Activated naive CD8-positive, alpha-beta T cell treated with anti-CD3 and anti-CD28 coated beads, Interleukin-2, amount 10 ng/mL, durations not matched to agents 7 days and 5 days (primary cell): ENCODE results near the gene ZNF286A. TPM values are rescaled to one million over a fixed set of nuclear protein-coding genes. Genes with fewer than 3 reads are reported as not detected.
"Not testable (repeated sequence)": the region's sequence is repeated elsewhere in the genome, so short reads cannot be mapped to it uniquely, and the experiment has no call there.

Source experiments
- ATAC-seq: fragments of 150-1000 bp; cut with Tn5 transposase; one replicate; pipeline ENCODE4 v1.10.0; 2021; ENCODE audit warnings: low read depth, moderate library complexity
- POLR2A ChIA-PET: fragments of 350-600 bp; sonication (Branson Sonifier 250); formaldehyde crosslinking; loops from one replicate; lab custom pipeline; 2021; ENCODE audit warnings: antibody characterized with exemption; lab: Charles Lee
- DNase-seq: peaks from one replicate; pipeline ENCODE4 v3.0.0; 2021
- H3K27ac Mint-ChIP-seq: one replicate; pipeline ENCODE4 v1.8.0; 2022; ENCODE audit warnings: mild to moderate bottlenecking, mixed read lengths
- H3K27me3 Mint-ChIP-seq: one replicate; pipeline ENCODE4 v1.8.0; 2022; ENCODE audit warnings: mild to moderate bottlenecking, moderate library complexity, mixed read lengths
- H3K36me3 Mint-ChIP-seq: one replicate; pipeline ENCODE4 v1.8.0; 2021; ENCODE audit warnings: mild to moderate bottlenecking, mixed read lengths
- H3K4me1 Mint-ChIP-seq: one replicate; pipeline ENCODE4 v1.8.0; 2021; ENCODE audit warnings: mixed read lengths
- H3K4me3 Mint-ChIP-seq: one replicate; pipeline ENCODE4 v1.8.0; 2022; ENCODE audit warnings: mild to moderate bottlenecking, moderate library complexity, mixed read lengths
- H3K9me3 Mint-ChIP-seq: one replicate; pipeline ENCODE4 v1.8.0; 2021; ENCODE audit warnings: mixed read lengths
- total RNA-seq, 2 experiments: library from RNA; stranded (reverse); gene quantifications; one replicate each; pipeline ENCODE4 v1.2.3, GENCODE V29; 2021

The ZNF286A gene
- 10 to 100 TPM; 26.5 to 29.9 TPM for total RNA-seq

DNA sequence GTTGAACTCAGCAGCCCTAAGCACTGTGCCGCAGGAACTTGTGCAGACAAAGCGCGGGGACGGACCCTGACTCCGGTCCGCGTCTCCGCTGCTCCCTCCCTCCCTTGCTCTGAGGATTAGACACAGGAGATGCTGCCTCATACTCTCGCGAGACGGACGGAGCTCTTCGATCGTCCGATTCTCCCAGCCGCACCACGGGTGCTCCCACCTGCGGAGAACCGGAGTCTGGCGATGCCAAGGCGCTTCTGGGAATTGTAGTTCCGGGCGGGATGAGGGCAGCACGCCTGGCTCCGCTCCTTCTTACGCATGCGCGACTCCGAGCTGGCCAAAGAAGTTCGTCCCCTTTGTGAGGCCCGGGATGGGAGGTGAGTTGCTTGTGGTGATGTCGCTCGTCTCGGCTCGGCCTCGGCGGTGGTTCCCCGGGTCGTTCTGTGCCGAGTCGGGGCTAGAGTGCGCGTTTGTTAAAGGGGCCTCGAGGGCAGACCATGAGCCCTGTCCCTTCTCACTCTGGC, at the start of gene ZNF286A:
ZNF286A (plus strand) TSS at position 340 of the 512 bp plus-strand sequence. CDS start 578 bp downstream, outside the sequence.
- ATAC-seq (peak; percentile 98), DNase-seq (peak; percentile 89)
- H3K27me3 Mint-ChIP-seq, H3K4me1 Mint-ChIP-seq, H3K9me3 Mint-ChIP-seq, POLR2A ChIA-PET: not testable (repeated sequence)
- Mint-ChIP-seq H3K36me3 (peaks cover 22% of the 10 kb centered on the region), H3K4me3 (peak within 1 kb of the TSS; percentile 80), H3K27ac (peak within 1 kb of the TSS; percentile 80)

DNA sequence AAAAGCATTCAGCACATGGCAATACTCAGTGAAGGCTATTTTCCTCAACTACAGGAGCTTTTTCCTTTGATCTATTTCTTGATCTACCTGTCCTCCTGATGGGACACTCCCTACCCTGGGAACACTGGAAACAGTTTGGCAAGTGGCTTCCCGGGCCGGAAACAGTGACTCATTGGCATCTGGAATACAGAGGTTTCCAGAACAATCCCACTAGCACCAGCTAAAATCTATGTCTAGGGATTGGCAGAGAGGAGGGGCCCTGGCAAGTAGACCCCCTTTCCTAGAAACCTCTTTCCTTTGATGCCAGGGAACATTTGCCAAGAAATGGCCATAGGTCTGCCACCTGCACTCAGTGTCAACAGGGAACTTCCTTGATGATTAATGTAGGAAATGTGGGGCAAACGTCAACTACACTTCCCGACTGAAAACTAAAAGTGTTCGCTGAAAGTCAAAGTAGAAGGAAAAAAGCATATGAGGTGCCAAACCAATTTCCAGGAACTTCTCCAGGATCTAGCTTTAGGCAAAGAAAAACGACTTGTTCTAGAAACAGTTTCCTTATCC, 49.6 kb upstream of the ZNF286A start:
- Mint-ChIP-seq H3K4me1 (peaks cover 9% of the 10 kb centered on the region), H3K9me3 (no peaks in the 10 kb centered on the region), H3K36me3 (peaks cover 2% of the 10 kb centered on the region), H3K4me3 (no peak overlapping the region), H3K27me3 (no peaks in the 10 kb centered on the region), H3K27ac (no peak overlapping the region)
- ATAC-seq (no peak), DNase-seq (no peak)
- POLR2A ChIA-PET = no interaction called here

DNA sequence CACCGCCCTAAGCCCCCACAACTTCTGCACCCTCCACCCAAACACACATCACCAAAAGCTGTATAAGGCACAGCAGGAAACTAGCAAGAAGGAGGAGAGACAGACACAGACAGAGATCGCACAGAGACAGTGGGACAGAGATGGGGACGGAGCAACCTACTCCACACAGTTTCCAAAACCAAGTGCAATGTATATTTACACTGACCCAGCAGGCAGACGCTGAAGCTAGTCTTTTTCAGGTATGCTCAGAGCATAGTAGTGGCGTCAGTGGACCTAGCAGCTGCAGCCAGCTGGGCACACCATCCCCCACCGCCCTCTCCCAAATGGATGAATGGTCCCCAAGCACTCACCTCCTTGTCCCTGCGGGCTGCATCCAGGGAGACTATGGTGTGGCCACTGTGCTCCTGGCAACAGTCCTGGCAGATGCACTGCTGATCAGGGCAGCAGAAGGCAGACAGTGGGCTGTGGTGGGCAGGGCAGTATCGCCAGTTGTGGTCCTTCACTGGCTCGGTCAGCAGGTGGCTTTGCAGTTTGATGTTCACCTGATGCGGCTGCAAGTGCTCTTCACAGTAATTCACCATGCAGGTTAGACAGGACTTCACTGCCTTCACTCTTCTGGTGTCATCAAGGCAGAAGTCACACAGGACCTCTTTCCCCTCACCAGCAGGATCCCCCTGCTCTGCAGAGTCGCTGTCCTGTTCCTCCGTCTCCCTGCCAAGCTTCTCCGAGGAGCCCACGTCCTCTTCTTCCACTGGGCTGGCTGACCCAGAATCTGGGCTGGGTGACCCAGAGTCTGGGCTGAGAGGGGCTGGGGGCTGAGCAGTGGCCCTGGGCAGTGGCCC, 48.6 kb upstream of the ZNF286A start:
- Mint-ChIP-seq H3K4me1 (peaks cover 9% of the 10 kb centered on the region), H3K27ac (peak overlapping the region; percentile 65), H3K36me3 (no peaks in the 10 kb centered on the region), H3K4me3 (peak overlapping the region; percentile 58), H3K27me3 (no peaks in the 10 kb centered on the region), H3K9me3 (no peaks in the 10 kb centered on the region)
- POLR2A ChIA-PET = interaction anchor here (1.2 kb wide), 1 partner anchor 348 kb away, joined by 4 read pairs; the partner anchor contains the start of genes TTC19 and ZSWIM7
- ATAC-seq = no peak
- DNase-seq = no peak

DNA sequence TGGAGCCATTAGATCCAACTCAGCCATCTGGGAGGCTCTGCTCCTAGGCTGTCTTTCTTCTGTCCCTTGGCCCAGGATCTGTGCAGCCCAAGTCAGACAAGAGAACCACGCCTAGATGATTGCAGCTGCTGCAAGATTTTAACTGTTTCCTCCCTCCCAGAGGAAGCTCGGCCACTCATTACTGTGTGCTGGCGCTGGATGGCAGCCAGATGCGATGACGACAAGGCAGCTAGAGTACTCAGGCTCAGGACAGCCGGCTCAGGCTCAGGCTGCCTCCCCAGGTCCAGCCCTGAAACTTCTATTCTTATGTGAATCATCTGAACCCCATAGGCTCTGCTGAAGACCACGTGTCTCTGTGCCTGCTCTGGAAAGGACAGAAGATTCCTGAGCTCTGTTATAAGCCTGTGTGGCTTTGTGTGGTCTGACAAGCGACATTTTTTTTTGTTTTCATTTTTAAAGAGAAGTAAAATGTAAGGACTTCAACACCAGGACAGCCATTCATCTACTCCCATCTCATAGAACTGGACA, 47.9 kb upstream of the ZNF286A start:
- DNase-seq (peak; percentile 43), ATAC-seq (peak; percentile 92)
- H3K27me3 Mint-ChIP-seq = no peaks in the 10 kb centered on the region
- POLR2A ChIA-PET = interaction anchor here (1.2 kb wide), 1 partner anchor 348 kb away, joined by 4 read pairs; the partner anchor contains the start of genes TTC19 and ZSWIM7
- H3K4me3 Mint-ChIP-seq = peak overlapping the region; percentile 58
- peaks cover 9% of the 10 kb centered on the region for H3K4me1 Mint-ChIP-seq
- H3K36me3 Mint-ChIP-seq = peaks cover 5% of the 10 kb centered on the region
- no peaks in the 10 kb centered on the region for H3K9me3 Mint-ChIP-seq
- peak overlapping the region; percentile 65 for H3K27ac Mint-ChIP-seq

DNA sequence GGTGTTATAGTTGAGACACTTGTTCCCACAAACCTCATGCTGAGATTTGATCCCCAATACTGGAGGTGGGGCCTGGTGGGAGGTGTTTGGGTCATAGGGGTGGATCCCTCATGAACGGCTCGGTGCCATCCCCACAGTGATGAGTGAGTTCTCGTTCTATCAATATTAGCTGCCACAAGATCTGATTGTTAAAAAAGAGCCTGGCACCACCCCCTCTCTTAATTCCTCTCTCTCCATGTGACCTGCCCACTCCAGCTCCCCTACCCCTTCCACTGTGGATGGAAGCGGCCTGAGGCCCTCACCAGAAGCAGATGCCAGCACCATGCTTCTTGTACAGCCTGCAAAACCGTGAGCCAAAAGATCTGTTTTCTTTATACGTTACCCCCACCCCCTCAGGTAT, 46.6 kb upstream of the ZNF286A start:
- Mint-ChIP-seq H3K27ac (no peak overlapping the region), H3K4me1 (peaks cover 11% of the 10 kb centered on the region), H3K4me3 (no peak overlapping the region), H3K27me3 (no peaks in the 10 kb centered on the region), H3K9me3 (no peaks in the 10 kb centered on the region), H3K36me3 (peaks cover 9% of the 10 kb centered on the region)
- ATAC-seq = no peak
- no peak for DNase-seq
- POLR2A ChIA-PET = no interaction called here

DNA sequence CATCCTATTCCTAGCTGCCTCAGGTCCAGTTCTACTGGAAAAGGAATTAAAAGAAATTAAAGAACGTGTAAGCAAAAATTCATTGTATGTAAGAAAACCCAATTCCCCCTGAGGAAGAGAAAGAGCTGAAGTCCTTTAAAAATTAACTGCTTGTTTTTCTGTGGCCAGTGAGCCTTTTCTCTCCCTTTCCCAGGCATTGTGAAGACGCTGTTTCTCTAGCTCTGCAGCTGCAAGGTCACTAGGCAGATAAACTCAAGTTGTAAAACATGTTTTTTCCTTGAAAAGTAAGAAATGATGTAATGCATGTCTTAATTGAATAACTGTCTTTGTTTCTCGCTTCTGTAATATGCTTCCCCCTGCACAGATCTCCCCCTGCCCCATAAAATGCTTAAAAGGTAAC, 45.2 kb upstream of the ZNF286A start:
- H3K36me3 Mint-ChIP-seq, H3K4me3 Mint-ChIP-seq, ATAC-seq, H3K27ac Mint-ChIP-seq, POLR2A ChIA-PET, H3K27me3 Mint-ChIP-seq, DNase-seq, H3K9me3 Mint-ChIP-seq: not testable (repeated sequence)
- peaks cover 11% of the 10 kb centered on the region for H3K4me1 Mint-ChIP-seq

DNA sequence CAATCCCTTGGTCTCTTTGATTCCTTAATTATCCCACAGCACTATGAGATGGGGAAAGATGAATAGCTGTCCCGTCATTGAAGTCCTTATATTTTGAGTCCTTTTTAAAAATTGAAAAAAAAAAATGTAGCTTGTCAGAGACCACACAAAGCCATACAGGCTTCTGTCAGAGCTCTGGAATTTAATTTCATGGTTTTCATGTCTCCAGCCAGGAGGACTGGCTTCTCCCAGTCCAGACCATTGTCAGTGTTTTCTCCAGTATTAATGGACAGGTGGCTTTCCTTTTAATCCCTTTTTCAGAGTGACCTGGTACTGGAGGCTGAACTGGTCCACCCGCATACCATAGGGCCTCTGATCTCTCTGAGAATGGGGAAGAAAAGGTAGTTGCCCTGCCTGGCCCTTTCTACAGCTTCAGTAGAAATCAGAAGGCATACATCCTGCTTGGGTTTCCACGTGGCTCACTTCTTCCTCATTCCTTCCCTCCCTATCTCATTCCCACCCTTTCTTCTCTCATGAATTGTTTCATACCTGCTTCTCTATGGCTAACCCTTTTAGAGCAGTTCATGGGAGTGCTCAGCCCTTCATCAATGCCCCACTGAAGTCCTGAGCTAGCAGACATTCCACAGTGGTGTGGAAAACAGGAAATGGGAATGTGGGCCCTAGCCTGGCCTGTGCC, 44.5 kb upstream of the ZNF286A start:
- Mint-ChIP-seq H3K9me3 (no peaks in the 10 kb centered on the region), H3K36me3 (peaks cover 9% of the 10 kb centered on the region), H3K27ac (no peak overlapping the region), H3K27me3 (no peaks in the 10 kb centered on the region), H3K4me1 (peaks cover 11% of the 10 kb centered on the region), H3K4me3 (no peak overlapping the region)
- ATAC-seq (no peak), DNase-seq (no peak)
- POLR2A ChIA-PET = no interaction called here

DNA sequence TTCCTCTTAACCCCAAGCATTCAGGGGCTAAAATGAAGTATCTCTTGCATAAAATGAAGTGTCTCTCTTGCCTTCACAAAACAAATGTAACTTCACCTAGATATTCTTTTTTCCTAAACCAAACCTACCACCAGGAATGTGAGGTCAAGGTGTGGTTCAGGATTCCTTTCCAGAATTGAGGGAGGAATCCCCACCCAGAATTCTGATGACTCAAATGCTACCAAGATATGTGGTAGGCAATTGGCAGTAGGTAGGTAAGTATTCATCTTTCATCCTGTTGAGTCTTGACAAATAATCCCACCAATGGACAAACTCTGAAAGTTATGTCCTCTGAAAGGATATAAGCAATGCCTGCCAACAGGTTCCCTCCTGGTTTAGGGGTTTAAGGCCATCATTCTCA, 41.7 kb upstream of the ZNF286A start:
- ATAC-seq = no peak
- no peak for DNase-seq

DNA sequence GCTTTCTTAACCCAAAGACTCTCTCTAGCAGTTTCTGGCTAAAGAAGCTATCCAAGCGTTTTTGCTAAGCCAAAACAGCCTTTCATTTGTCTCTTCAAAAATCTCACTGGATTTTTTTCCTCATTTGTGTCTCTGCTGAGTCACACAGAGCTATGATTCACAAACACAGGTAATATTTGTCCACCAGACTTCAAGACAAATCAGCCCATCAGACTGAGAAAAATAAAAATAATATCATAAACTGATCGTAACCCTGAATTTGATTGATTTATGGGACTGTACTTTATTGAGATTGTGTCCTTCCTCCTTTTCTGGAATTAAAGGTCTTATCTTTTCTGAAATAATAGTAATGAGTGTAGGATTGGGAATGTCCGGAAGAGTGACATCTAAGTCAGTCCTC, 41.3 kb upstream of the ZNF286A start:
- H3K27me3 Mint-ChIP-seq = no peaks in the 10 kb centered on the region
- ATAC-seq (no peak), DNase-seq (no peak)
- no peak overlapping the region for H3K4me3 Mint-ChIP-seq
- no peaks in the 10 kb centered on the region for H3K9me3 Mint-ChIP-seq
- POLR2A ChIA-PET = no interaction called here
- H3K4me1 Mint-ChIP-seq = peaks cover 10% of the 10 kb centered on the region
- H3K27ac Mint-ChIP-seq = no peak overlapping the region
- H3K36me3 Mint-ChIP-seq = peaks cover 14% of the 10 kb centered on the region

More for the DNA sequence above, 41.7 kb upstream of the ZNF286A start:
- Mint-ChIP-seq H3K9me3 (no peaks in the 10 kb centered on the region), H3K27ac (no peak overlapping the region), H3K36me3 (peaks cover 14% of the 10 kb centered on the region), H3K4me1 (peaks cover 10% of the 10 kb centered on the region), H3K27me3 (no peaks in the 10 kb centered on the region), H3K4me3 (no peak overlapping the region)
- POLR2A ChIA-PET = no interaction called here

DNA sequence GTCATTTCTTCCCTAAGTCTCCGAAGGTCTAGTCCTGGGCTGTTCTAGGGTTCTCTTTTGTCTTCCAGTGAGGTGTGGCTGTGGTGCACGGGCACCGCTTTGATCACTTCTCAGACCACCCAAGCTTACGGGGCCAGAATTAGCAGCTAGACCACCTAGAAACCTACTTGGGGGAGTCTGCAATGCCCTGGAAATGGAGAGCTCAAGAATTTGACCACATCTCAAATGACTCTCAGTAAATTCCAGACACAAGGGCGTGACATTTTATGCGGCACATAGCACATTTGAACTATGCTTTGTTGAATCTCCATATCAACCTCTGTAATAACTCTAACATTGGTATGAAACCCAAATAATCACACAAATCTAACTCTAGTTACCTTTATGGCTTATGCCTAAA, 40.3 kb upstream of the ZNF286A start:
- Mint-ChIP-seq H3K27me3 (no peaks in the 10 kb centered on the region), H3K27ac (no peak overlapping the region), H3K4me3 (no peak overlapping the region), H3K4me1 (peaks cover 15% of the 10 kb centered on the region), H3K36me3 (peaks cover 20% of the 10 kb centered on the region), H3K9me3 (no peaks in the 10 kb centered on the region)
- DNase-seq (no peak), ATAC-seq (no peak)
- POLR2A ChIA-PET = no interaction called here

DNA sequence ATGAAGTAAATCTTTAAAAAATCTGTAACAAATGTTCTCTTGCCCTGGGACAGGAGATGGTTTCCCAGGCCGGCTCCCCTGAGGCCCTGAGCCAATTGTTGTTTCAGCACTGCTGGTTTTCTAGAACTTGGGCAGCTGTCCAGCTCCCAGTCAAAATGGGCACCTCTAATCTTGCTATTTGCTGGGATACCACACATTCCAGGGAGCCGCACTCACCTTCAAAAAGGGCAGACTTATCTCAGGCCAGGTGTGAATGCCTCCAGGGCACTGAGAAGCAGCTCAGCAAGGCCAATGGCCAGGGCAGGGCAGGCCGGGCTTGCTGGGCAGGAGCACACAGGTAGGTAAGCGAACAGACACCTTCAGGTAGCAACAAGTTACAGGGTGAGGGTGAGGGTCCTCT, 39.9 kb upstream of the ZNF286A start:
- peaks cover 15% of the 10 kb centered on the region for H3K4me1 Mint-ChIP-seq
- POLR2A ChIA-PET = no interaction called here
- H3K27ac Mint-ChIP-seq = no peak overlapping the region
- no peaks in the 10 kb centered on the region for H3K9me3 Mint-ChIP-seq
- no peak for DNase-seq
- ATAC-seq = no peak
- H3K36me3 Mint-ChIP-seq = peaks cover 21% of the 10 kb centered on the region
- no peaks in the 10 kb centered on the region for H3K27me3 Mint-ChIP-seq
- H3K4me3 Mint-ChIP-seq = no peak overlapping the region

DNA sequence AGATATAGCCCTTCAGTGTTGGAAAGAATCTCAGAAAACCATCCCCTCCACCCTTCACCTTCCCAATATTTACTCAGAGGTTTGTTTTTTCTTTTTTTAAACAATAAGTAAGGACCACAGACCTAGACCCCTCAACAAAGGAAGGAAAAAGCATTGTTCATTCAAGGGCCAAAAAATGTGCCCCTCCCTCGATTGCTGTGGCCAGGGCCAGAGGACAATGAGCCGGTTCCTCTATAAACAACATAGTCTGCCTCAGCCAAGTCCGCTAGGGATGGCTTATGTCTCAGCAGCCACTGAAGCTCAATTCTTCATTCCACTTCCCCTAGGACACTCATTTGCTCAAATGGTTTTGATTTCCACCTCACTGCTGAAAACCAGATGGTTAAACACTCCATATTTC, 39.5 kb upstream of the ZNF286A start:
- ATAC-seq = no peak
- Mint-ChIP-seq H3K27ac (no peak overlapping the region), H3K36me3 (peaks cover 21% of the 10 kb centered on the region), H3K4me1 (peaks cover 15% of the 10 kb centered on the region), H3K9me3 (no peaks in the 10 kb centered on the region), H3K4me3 (no peak overlapping the region), H3K27me3 (no peaks in the 10 kb centered on the region)
- POLR2A ChIA-PET = no interaction called here
- DNase-seq = no peak

DNA sequence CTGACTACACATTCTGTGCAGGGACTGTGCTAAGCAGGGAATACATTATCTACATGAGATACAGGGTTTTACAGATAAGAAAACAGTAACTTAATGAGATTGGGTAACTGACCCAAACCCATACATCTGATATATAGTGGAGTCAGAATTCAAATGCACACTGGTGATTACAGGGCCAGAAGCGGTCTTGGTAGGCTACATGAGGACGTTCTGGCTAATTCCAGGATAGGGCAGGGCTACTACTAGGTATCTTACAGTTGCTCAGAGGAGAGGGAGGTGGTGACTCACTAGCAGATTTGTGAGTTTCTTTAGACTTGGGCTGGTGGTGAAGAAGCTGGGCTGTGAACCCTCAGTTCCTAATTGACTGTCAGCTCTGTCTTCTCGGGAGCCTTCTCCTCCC, 36.9 kb upstream of the ZNF286A start:
- ATAC-seq = no peak
- H3K27ac Mint-ChIP-seq = no peak overlapping the region

More for the DNA sequence above, 36.9 kb upstream of the ZNF286A start:
- Mint-ChIP-seq H3K36me3 (peaks cover 16% of the 10 kb centered on the region), H3K4me3 (no peak overlapping the region), H3K27me3 (no peaks in the 10 kb centered on the region), H3K4me1 (peaks cover 12% of the 10 kb centered on the region), H3K9me3 (no peaks in the 10 kb centered on the region)
- no peak for DNase-seq
- POLR2A ChIA-PET = no interaction called here
